T-helper 17 cell (primary cell): ENCODE results near the gene OR10P1. TPM values are rescaled to one million over a fixed set of nuclear protein-coding genes. Genes with fewer than 3 reads are reported as not detected.
"Not testable (repeated sequence)": the region's sequence is repeated elsewhere in the genome, so short reads cannot be mapped to it uniquely, and the experiment has no call there.

Experiments used
- ATAC-seq: fragments of 150-1000 bp; cut with Tn5 transposase; 2 replicates; pipeline ENCODE4 v1.10.0; 2021; ENCODE audit warnings: mild to moderate bottlenecking, moderate library complexity
- DNase-seq, 3 donors: peaks; one replicate each; pipeline versions ENCODE4 v3.0.0 to v3.0.0-alpha.2; 2020 to 2021
- H3K9me3 ChIP-seq: one replicate; pipeline ENCODE4 v1.7.0; 2013; ENCODE audit warnings: low read length, mild to moderate bottlenecking; ENCODE audit not compliant: control insufficient read depth, poor library complexity, severe bottlenecking
- H3K27ac Mint-ChIP-seq: one replicate; pipeline ENCODE4 v1.8.0; 2022; ENCODE audit warnings: mild to moderate bottlenecking, moderate library complexity, mixed read lengths
- H3K27me3 Mint-ChIP-seq: one replicate; pipeline ENCODE4 v1.8.0; 2022; ENCODE audit warnings: mixed read lengths
- H3K36me3 Mint-ChIP-seq: one replicate; pipeline ENCODE4 v1.8.0; 2022; ENCODE audit warnings: low read depth, mixed read lengths
- H3K4me1 Mint-ChIP-seq: one replicate; pipeline ENCODE4 v1.8.0; 2022; ENCODE audit warnings: mild to moderate bottlenecking, mixed read lengths
- H3K4me3 Mint-ChIP-seq: one replicate; pipeline ENCODE4 v1.8.0; 2022; ENCODE audit warnings: mild to moderate bottlenecking, moderate library complexity, mixed read lengths
- total RNA-seq, 4 donors: library from RNA in 2 of 4; stranded (reverse) in 2 of 4; gene quantifications; one replicate each; pipeline ENCODE4 v1.2.3 and lab custom pipeline; 2022 to 2026

The OR10P1 gene
- total RNA-seq, 2 donors from 2014 or later, result not detected

- H3K9me3 ChIP-seq, result no peaks in the 10 kb centered on the region
- ATAC-seq (no peak), DNase-seq (no peak)
- Mint-ChIP-seq H3K27me3 (peaks cover 47% of the 10 kb centered on the region), H3K27ac (no peak overlapping the region), H3K4me3 (no peak overlapping the region), H3K36me3 (peaks cover 4% of the 10 kb centered on the region), H3K4me1 (peaks cover 24% of the 10 kb centered on the region)
Measured at GRCh38 chr12:55633151-55633550, 3.5 kb upstream of the OR10P1 start.

GRCh38 chr12:55636116-55636655 is 506 bp upstream of the OR10P1 start:
- Mint-ChIP-seq H3K27ac (no peak overlapping the region), H3K27me3 (peaks cover 26% of the 10 kb centered on the region), H3K4me1 (peaks cover 13% of the 10 kb centered on the region), H3K36me3 (no peaks in the 10 kb centered on the region), H3K4me3 (no peak overlapping the region)
- no peak for DNase-seq
- ATAC-seq, result no peak
- no peaks in the 10 kb centered on the region for H3K9me3 ChIP-seq

- peak; percentile 87 for ATAC-seq
- H3K36me3 Mint-ChIP-seq, result no peaks in the 10 kb centered on the region
- H3K27ac Mint-ChIP-seq, result peak overlapping the region; percentile 12
- H3K27me3 Mint-ChIP-seq, result peaks cover 21% of the 10 kb centered on the region
- H3K4me1 Mint-ChIP-seq, result peaks cover 18% of the 10 kb centered on the region
- H3K4me3 Mint-ChIP-seq, result peak overlapping the region; percentile 65
- no peak for DNase-seq
- no peaks in the 10 kb centered on the region for H3K9me3 ChIP-seq
Measured at GRCh38 chr12:55637467-55637866, 775 bp downstream of the OR10P1 start.

GRCh38 chr12:55641595-55641994 is 4.9 kb downstream of the OR10P1 start:
- no peaks in the 10 kb centered on the region for H3K36me3 Mint-ChIP-seq
- DNase-seq (no peak), ATAC-seq (no peak)
- H3K4me1 Mint-ChIP-seq, result peaks cover 27% of the 10 kb centered on the region
- no peak overlapping the region for H3K4me3 Mint-ChIP-seq
- H3K9me3 ChIP-seq, result no peaks in the 10 kb centered on the region
- H3K27ac Mint-ChIP-seq, result no peak overlapping the region
- H3K27me3 Mint-ChIP-seq, result peaks cover 11% of the 10 kb centered on the region

GRCh38 chr12:55642267-55642666 is 5.6 kb downstream of the OR10P1 start:
- no peaks in the 10 kb centered on the region for H3K9me3 ChIP-seq
- no peak overlapping the region for H3K27ac Mint-ChIP-seq
- peaks cover 6% of the 10 kb centered on the region for H3K27me3 Mint-ChIP-seq
- H3K36me3 Mint-ChIP-seq, result no peaks in the 10 kb centered on the region
- no peak for ATAC-seq
- DNase-seq, result no peak
- H3K4me1 Mint-ChIP-seq, result peaks cover 29% of the 10 kb centered on the region
- H3K4me3 Mint-ChIP-seq, result no peak overlapping the region

- peaks cover 2% of the 10 kb centered on the region for H3K27me3 Mint-ChIP-seq
- no peaks in the 10 kb centered on the region for H3K9me3 ChIP-seq
- no peaks in the 10 kb centered on the region for H3K36me3 Mint-ChIP-seq
- ATAC-seq (no peak), DNase-seq (no peak)
- H3K27ac Mint-ChIP-seq, result peak overlapping the region; percentile 11
- H3K4me1 Mint-ChIP-seq, result peaks cover 25% of the 10 kb centered on the region
- no peak overlapping the region for H3K4me3 Mint-ChIP-seq
Measured at GRCh38 chr12:55642669-55643068, 6.0 kb downstream of the OR10P1 start.

GRCh38 chr12:55644591-55644990 is 7.9 kb downstream of the OR10P1 start:
- no peak overlapping the region for H3K4me3 Mint-ChIP-seq
- H3K4me1 Mint-ChIP-seq, result peaks cover 23% of the 10 kb centered on the region
- H3K9me3 ChIP-seq, result no peaks in the 10 kb centered on the region
- no peaks in the 10 kb centered on the region for H3K36me3 Mint-ChIP-seq
- H3K27ac Mint-ChIP-seq, result no peak overlapping the region
- DNase-seq, result no peak
- ATAC-seq, result no peak
- H3K27me3 Mint-ChIP-seq, result no peaks in the 10 kb centered on the region

- no peaks in the 10 kb centered on the region for H3K9me3 ChIP-seq
- Mint-ChIP-seq H3K27ac (peak overlapping the region; percentile 94), H3K4me1 (peaks cover 20% of the 10 kb centered on the region), H3K36me3 (no peaks in the 10 kb centered on the region), H3K27me3 (no peaks in the 10 kb centered on the region), H3K4me3 (peak overlapping the region; percentile 77)
- ATAC-seq (no peak), DNase-seq (no peak)
Measured at GRCh38 chr12:55647027-55647426, 10.3 kb downstream of the OR10P1 start.

- H3K36me3 Mint-ChIP-seq, ATAC-seq, H3K4me1 Mint-ChIP-seq, H3K9me3 ChIP-seq, DNase-seq, H3K27me3 Mint-ChIP-seq, H3K27ac Mint-ChIP-seq, H3K4me3 Mint-ChIP-seq: not testable (repeated sequence)
Measured at GRCh38 chr12:55650620-55651298, 14.1 kb downstream of the OR10P1 start.

GRCh38 chr12:55651299-55651683 is 14.6 kb downstream of the OR10P1 start:
- ATAC-seq, result no peak
- no peak overlapping the region for H3K27ac Mint-ChIP-seq
- DNase-seq, result no peak
- H3K9me3 ChIP-seq, result no peaks in the 10 kb centered on the region
- H3K4me1 Mint-ChIP-seq, result peaks cover 5% of the 10 kb centered on the region
- no peaks in the 10 kb centered on the region for H3K27me3 Mint-ChIP-seq
- H3K4me3 Mint-ChIP-seq, result no peak overlapping the region
- no peaks in the 10 kb centered on the region for H3K36me3 Mint-ChIP-seq

- Mint-ChIP-seq H3K4me1 (peaks cover 4% of the 10 kb centered on the region), H3K27me3 (peaks cover 6% of the 10 kb centered on the region), H3K27ac (no peak overlapping the region), H3K36me3 (no peaks in the 10 kb centered on the region), H3K4me3 (no peak overlapping the region)
- H3K9me3 ChIP-seq, result no peaks in the 10 kb centered on the region
- ATAC-seq, result peak; percentile 58
- DNase-seq, result no peak
Measured at GRCh38 chr12:55652352-55652751, 15.7 kb downstream of the OR10P1 start.

- ATAC-seq, result no peak
- Mint-ChIP-seq H3K36me3 (no peaks in the 10 kb centered on the region), H3K4me1 (peaks cover 4% of the 10 kb centered on the region), H3K27me3 (peaks cover 10% of the 10 kb centered on the region), H3K27ac (no peak overlapping the region), H3K4me3 (no peak overlapping the region)
- DNase-seq, result no peak
- H3K9me3 ChIP-seq, result no peaks in the 10 kb centered on the region
Measured at GRCh38 chr12:55653031-55653430, 16.3 kb downstream of the OR10P1 start.

- ATAC-seq (no peak), DNase-seq (no peak)
- no peaks in the 10 kb centered on the region for H3K36me3 Mint-ChIP-seq
- H3K27ac Mint-ChIP-seq, result no peak overlapping the region
- no peaks in the 10 kb centered on the region for H3K9me3 ChIP-seq
- peaks cover 4% of the 10 kb centered on the region for H3K4me1 Mint-ChIP-seq
- H3K4me3 Mint-ChIP-seq, result no peak overlapping the region
- H3K27me3 Mint-ChIP-seq, result peaks cover 17% of the 10 kb centered on the region
Measured at GRCh38 chr12:55654511-55655214, 18.0 kb downstream of the OR10P1 start.

GRCh38 chr12:55657212-55657611 is 20.5 kb downstream of the OR10P1 start:
- H3K4me1 Mint-ChIP-seq, result peaks cover 4% of the 10 kb centered on the region
- H3K27me3 Mint-ChIP-seq, result peaks cover 24% of the 10 kb centered on the region
- no peak for ATAC-seq
- no peak for DNase-seq
- H3K9me3 ChIP-seq, result no peaks in the 10 kb centered on the region
- H3K36me3 Mint-ChIP-seq, result no peaks in the 10 kb centered on the region
- no peak overlapping the region for H3K27ac Mint-ChIP-seq
- no peak overlapping the region for H3K4me3 Mint-ChIP-seq
